Upper lobe of left lung (tissue), 4 donors: Measurements from ENCODE around the gene G6PC3.

ENCODE experiments used
- EP300 ChIP-seq, 4 donors: sonication (generic); formaldehyde crosslinking; IDR thresholded peaks; one replicate each; pipeline ENCODE4 v1.5.1; 2017; ENCODE audit warnings: antibody characterized with exemption in 4 of 4, control low read depth in 2 of 4
- POLR2A ChIP-seq, 4 donors: fragments of 450-650 bp; IDR thresholded peaks; one replicate each; pipeline ENCODE4 v1.5.1; 2016 to 2017; ENCODE audit warnings: antibody characterized with exemption in 4 of 4, mild to moderate bottlenecking in 2 of 4
- POLR2AphosphoS5 ChIP-seq, 2 donors: sonication (generic); formaldehyde crosslinking; IDR thresholded peaks; one replicate each; pipeline ENCODE4 v1.5.1; 2017; ENCODE audit warnings: antibody characterized with exemption in 2 of 2
- TF ChIP-seq, protein P1 (sequence below), 6 experiments: fragments of 450-650 bp in 4 of 6; fragments of 200-600 bp in 2 of 6; sonication (generic) in 2 of 6; IDR thresholded peaks; one replicate each; pipeline ENCODE4 v1.5.1; 2016 to 2019; ENCODE audit warnings: antibody characterized with exemption in 6 of 6

DNA sequence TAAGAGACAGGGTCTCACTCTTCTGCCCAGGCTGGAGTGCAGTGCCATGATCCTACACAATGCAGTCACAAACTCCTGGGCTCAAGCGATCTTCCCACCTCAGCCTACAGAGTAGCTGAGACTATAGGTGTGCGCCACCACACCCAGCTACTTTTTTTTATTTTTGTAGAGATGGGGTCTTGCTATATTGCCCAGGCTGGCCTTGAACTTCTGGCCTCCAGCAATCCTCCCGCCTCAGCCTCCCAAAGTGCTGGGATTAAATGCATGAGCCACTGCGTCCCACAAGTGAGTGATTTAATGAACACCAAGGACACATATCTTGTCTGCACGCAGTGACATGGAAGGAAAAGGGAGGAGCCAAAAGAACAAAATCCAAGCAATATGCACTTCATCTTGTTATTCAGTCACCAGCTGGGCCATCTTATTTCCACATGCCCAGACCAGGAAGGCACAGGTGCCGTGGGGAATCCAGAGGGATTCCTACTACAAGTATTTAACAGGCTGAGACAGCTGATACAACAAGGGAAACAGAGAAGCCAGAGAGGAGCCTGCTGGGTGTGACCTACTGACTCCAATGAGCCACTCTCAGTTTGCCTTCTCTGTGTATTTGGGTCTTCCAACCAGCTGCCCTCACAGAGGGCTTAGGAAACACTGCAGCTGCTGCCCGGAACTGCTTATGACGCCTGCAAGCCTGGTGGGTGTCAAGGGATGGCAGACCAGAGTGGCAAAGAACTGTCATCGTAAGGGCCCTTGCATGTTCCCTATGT is 21.1 kb upstream of the G6PC3 start:
- TF ChIP-seq, protein P1, sequence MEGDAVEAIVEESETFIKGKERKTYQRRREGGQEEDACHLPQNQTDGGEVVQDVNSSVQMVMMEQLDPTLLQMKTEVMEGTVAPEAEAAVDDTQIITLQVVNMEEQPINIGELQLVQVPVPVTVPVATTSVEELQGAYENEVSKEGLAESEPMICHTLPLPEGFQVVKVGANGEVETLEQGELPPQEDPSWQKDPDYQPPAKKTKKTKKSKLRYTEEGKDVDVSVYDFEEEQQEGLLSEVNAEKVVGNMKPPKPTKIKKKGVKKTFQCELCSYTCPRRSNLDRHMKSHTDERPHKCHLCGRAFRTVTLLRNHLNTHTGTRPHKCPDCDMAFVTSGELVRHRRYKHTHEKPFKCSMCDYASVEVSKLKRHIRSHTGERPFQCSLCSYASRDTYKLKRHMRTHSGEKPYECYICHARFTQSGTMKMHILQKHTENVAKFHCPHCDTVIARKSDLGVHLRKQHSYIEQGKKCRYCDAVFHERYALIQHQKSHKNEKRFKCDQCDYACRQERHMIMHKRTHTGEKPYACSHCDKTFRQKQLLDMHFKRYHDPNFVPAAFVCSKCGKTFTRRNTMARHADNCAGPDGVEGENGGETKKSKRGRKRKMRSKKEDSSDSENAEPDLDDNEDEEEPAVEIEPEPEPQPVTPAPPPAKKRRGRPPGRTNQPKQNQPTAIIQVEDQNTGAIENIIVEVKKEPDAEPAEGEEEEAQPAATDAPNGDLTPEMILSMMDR (IDR thresholded peaks at IDR 0.05): no peak
- TF ChIP-seq EP300 (IDR thresholded peaks at IDR 0.05) (no peak), POLR2A (IDR thresholded peaks at IDR 0.05) (no peak), POLR2AphosphoS5 (IDR thresholded peaks at IDR 0.05) (no peak)
